CD14-positive monocyte (primary cell): ENCODE data around the gene CAMK2A. TPM values are rescaled to one million over a fixed set of nuclear protein-coding genes. Genes with fewer than 3 reads are reported as not detected.
A peak's percentile ranks its signal among the peaks of the same experiment; 100 is the strongest.

Experiments
- DNase-seq, 3 donors: peaks; one replicate each; pipeline ENCODE4 v3.0.0-alpha.2; 2011 to 2022
- H2AFZ ChIP-seq: 2 replicates; pipeline ENCODE4 v1.6.0; 2012; ENCODE audit warnings: mild to moderate bottlenecking, low read depth, low read length, inconsistent platforms; ENCODE audit not compliant: insufficient read depth, poor library complexity, severe bottlenecking
- H3K27ac ChIP-seq, 2 donors: 1 replicate in 1 of 2; 2 replicates in 1 of 2; pipeline ENCODE4 v1.5.1; 2012 to 2013; ENCODE audit warnings: low read length in 2 of 2, control low read depth in 1 of 2, inconsistent platforms in 1 of 2, low read depth in 1 of 2, mild to moderate bottlenecking in 1 of 2
- H3K27me3 ChIP-seq, 2 donors: one replicate each; pipeline versions ENCODE4 v1.6.0 to v1.6.1; 2011 to 2013; ENCODE audit warnings: low read length in 2 of 2; ENCODE audit not compliant: control insufficient read depth in 2 of 2, insufficient read depth in 2 of 2
- H3K36me3 ChIP-seq, 2 donors: replicated peaks in 1 of 2; 1 replicate in 1 of 2; 2 replicates in 1 of 2; pipeline versions ENCODE4 v1.5.1 to v1.6.1; 2012 to 2013; ENCODE audit warnings: low read length in 2 of 2, control low read depth in 1 of 2, inconsistent platforms in 1 of 2, mild to moderate bottlenecking in 1 of 2; ENCODE audit not compliant: insufficient read depth in 2 of 2, control insufficient read depth in 1 of 2
- H3K4me1 ChIP-seq, 2 donors: 1 replicate in 1 of 2; 2 replicates in 1 of 2; pipeline versions ENCODE4 v1.5.1 to v1.6.1; 2012 to 2013; ENCODE audit warnings: low read length in 2 of 2, control low read depth in 1 of 2, inconsistent platforms in 1 of 2, mild to moderate bottlenecking in 1 of 2, moderate library complexity in 1 of 2; ENCODE audit not compliant: insufficient read depth in 2 of 2, control insufficient read depth in 1 of 2
- H3K4me2 ChIP-seq: replicated peaks from 2 replicates; pipeline ENCODE3; 2012; ENCODE audit warnings: low read length, moderate library complexity, mild to moderate bottlenecking; ENCODE audit not compliant: poor library complexity, severe bottlenecking; ENCODE audit errors: extremely low read depth
- H3K4me3 ChIP-seq, 3 experiments: fragments of 200-600 bp in 1 of 3; sonication (generic) in 1 of 3; replicated peaks in 1 of 3; 1 replicate in 2 of 3; 2 replicates in 1 of 3; pipeline ENCODE4 v1.5.1; 2011 to 2013; ENCODE audit warnings: low read length in 3 of 3, mild to moderate bottlenecking in 3 of 3, control low read depth in 2 of 3, low read depth in 2 of 3, inconsistent platforms in 1 of 3, moderate library complexity in 1 of 3
- H3K79me2 ChIP-seq: 2 replicates; pipeline ENCODE4 v1.6.0; 2012; ENCODE audit warnings: mild to moderate bottlenecking, control low read depth, inconsistent platforms, low read length, moderate library complexity; ENCODE audit not compliant: insufficient read depth
- H3K9ac ChIP-seq: 2 replicates; pipeline ENCODE4 v1.6.0; 2017; ENCODE audit warnings: low read length, mild to moderate bottlenecking; ENCODE audit not compliant: insufficient read depth, poor library complexity, severe bottlenecking
- H3K9me3 ChIP-seq, 2 donors: replicated peaks in 1 of 2; 1 replicate in 1 of 2; 2 replicates in 1 of 2; pipeline versions ENCODE4 v1.5.1 to v1.6.1; 2012 to 2013; ENCODE audit warnings: low read length in 2 of 2, control low read depth in 1 of 2; ENCODE audit not compliant: control insufficient read depth in 1 of 2, insufficient read depth in 1 of 2
- H4K20me1 ChIP-seq: 2 replicates; pipeline ENCODE4 v1.6.0; 2012; ENCODE audit warnings: mild to moderate bottlenecking, low read length, control low read depth, moderate library complexity; ENCODE audit not compliant: insufficient read depth
- H3K27ac Mint-ChIP-seq, 7 donors: one replicate each; pipeline ENCODE4 v1.8.0; 2020; ENCODE audit warnings: mild to moderate bottlenecking in 7 of 7, mixed read lengths in 7 of 7, moderate library complexity in 6 of 7, inconsistent platforms in 2 of 7
- H3K27me3 Mint-ChIP-seq, 3 donors: one replicate each; pipeline ENCODE4 v1.8.0; 2021 to 2022; ENCODE audit warnings: low read depth in 3 of 3, mild to moderate bottlenecking in 3 of 3, mixed read lengths in 3 of 3, moderate library complexity in 3 of 3, inconsistent platforms in 1 of 3
- H3K36me3 Mint-ChIP-seq, 2 donors: one replicate each; pipeline ENCODE4 v1.8.0; 2020; ENCODE audit warnings: mixed read lengths in 2 of 2, inconsistent platforms in 1 of 2, mild to moderate bottlenecking in 1 of 2
- H3K4me1 Mint-ChIP-seq: one replicate; pipeline ENCODE4 v1.8.0; 2020; ENCODE audit warnings: mild to moderate bottlenecking, mixed read lengths
- H3K4me3 Mint-ChIP-seq, 2 donors: one replicate each; pipeline ENCODE4 v1.8.0; 2020; ENCODE audit warnings: mild to moderate bottlenecking in 2 of 2, mixed read lengths in 2 of 2, moderate library complexity in 1 of 2
- H3K9me3 Mint-ChIP-seq, 7 donors: one replicate each; pipeline ENCODE4 v1.8.0; 2020 to 2022; ENCODE audit warnings: mixed read lengths in 7 of 7, mild to moderate bottlenecking in 6 of 7, moderate library complexity in 6 of 7, inconsistent platforms in 2 of 7
- CTCF ChIP-seq: fragments of 200-600 bp; IDR thresholded peaks from one replicate; pipeline ENCODE4 v1.8.0; 2022; ENCODE audit warnings: antibody characterized with exemption, mild to moderate bottlenecking
- WGBS: methylation state at CpG from one replicate; pipeline ENCODE4 v1.1.5; 2013; ENCODE audit warnings: missing lambda C conversion rate; ENCODE audit not compliant: insufficient coverage; 5-methylcytosine and 5-hydroxymethylcytosine counted together
- intact Hi-C, 2 donors: fragments of 100-400 bp; cut with micrococcal nuclease; formaldehyde crosslinking; loops; one replicate each; pipeline versions ENCODE4 v1.15.0 to v1.15.1; 2023
- polyA plus RNA-seq, 3 donors: library from polyadenylated mRNA; depleted of rRNA in 1 of 3; unstranded in 2 of 3; stranded (reverse) in 1 of 3; fragments of 300-500 nt in 2 of 3; fragments of >200 nt in 1 of 3; fragmentation: Illumina TruSeq in 2 of 3; gene quantifications; 1 replicate in 2 of 3; 2 replicates in 1 of 3; pipeline ENCODE4 v1.2.3, GENCODE V29; 2012 to 2021

The CAMK2A gene
- polyA plus RNA-seq, 3 donors, result not detected

GRCh38 chr5:150184006-150184405, 105.6 kb downstream of the CAMK2A start:
- H3K27ac Mint-ChIP-seq, result peak overlapping the region in 1 of 7 donors; percentile 62
- H3K27me3 Mint-ChIP-seq, result peaks cover 6 to 26% (median 19%) of the 10 kb centered on the region in 3 donors
- peaks cover 0 to 2% (median 0%) of the 10 kb centered on the region in 7 donors for H3K9me3 Mint-ChIP-seq
- Histone ChIP-seq H2AFZ (no peak overlapping the region), H3K9me3 (no peaks in the 10 kb centered on the region), H3K36me3 (no peaks in the 10 kb centered on the region), H3K27me3 (peaks cover 5 to 8% of the 10 kb centered on the region in 2 donors), H4K20me1 (no peaks in the 10 kb centered on the region), H3K4me2 (no peak overlapping the region), H3K79me2 (no peaks in the 10 kb centered on the region), H3K9ac (no peak overlapping the region), H3K27ac (no peak overlapping the region), H3K4me1 (peaks cover 37 to 38% of the 10 kb centered on the region in 2 donors), H3K4me3 (no peak overlapping the region)
- no peak overlapping the region for H3K4me3 Mint-ChIP-seq
- intact Hi-C loops, result no loop called here
- TF ChIP-seq CTCF, result no peak
- peaks cover 40% of the 10 kb centered on the region for H3K4me1 Mint-ChIP-seq
- no peaks in the 10 kb centered on the region for H3K36me3 Mint-ChIP-seq
- DNase-seq, result no peak
- WGBS, result 100% methylated on average over 1 of the region's 2 CpGs

GRCh38 chr5:150183436-150183835, 106.1 kb downstream of the CAMK2A start:
- H3K9me3 ChIP-seq, result no peaks in the 10 kb centered on the region
- H3K9ac ChIP-seq, result no peak overlapping the region
- WGBS, result 98% methylated on average over 6 of the region's 12 CpGs

More at GRCh38 chr5:150183436-150183835, 106.1 kb downstream of the CAMK2A start:
- no peak for DNase-seq
- no peak overlapping the region for H2AFZ ChIP-seq
- intact Hi-C loops, result no loop called here
- H3K27ac ChIP-seq, result no peak overlapping the region
- peaks cover 37 to 38% of the 10 kb centered on the region in 2 donors for H3K4me1 ChIP-seq
- no peak overlapping the region for H3K27ac Mint-ChIP-seq
- peaks cover 40% of the 10 kb centered on the region for H3K4me1 Mint-ChIP-seq
- peaks cover 0 to 2% (median 0%) of the 10 kb centered on the region in 7 donors for H3K9me3 Mint-ChIP-seq
- TF ChIP-seq CTCF, result no peak
- H3K27me3 Mint-ChIP-seq, result peaks cover 1 to 20% (median 13%) of the 10 kb centered on the region in 3 donors
- no peak overlapping the region for H3K4me2 ChIP-seq
- no peak overlapping the region for H3K4me3 Mint-ChIP-seq
- no peaks in the 10 kb centered on the region for H3K36me3 Mint-ChIP-seq
- peaks cover 0 to 2% of the 10 kb centered on the region in 2 donors for H3K27me3 ChIP-seq
- no peaks in the 10 kb centered on the region for H3K79me2 ChIP-seq
- no peaks in the 10 kb centered on the region for H3K36me3 ChIP-seq
- H4K20me1 ChIP-seq, result no peaks in the 10 kb centered on the region
- no peak overlapping the region for H3K4me3 ChIP-seq
